Vagina (tissue), 2 donors: ENCODE measurements around the gene MMP23B. TPM values are rescaled to one million over a fixed set of nuclear protein-coding genes. Genes with fewer than 3 reads are reported as not detected.

Experiments
- DNase-seq, 2 donors: peaks; one replicate each; pipeline ENCODE4 v3.0.0-alpha.2; 2017; ENCODE audit errors: extremely low spot score in 2 of 2
- H3K27ac ChIP-seq: fragments of 200-600 bp; sonication (generic); one replicate; pipeline ENCODE4 v1.5.1; 2019
- H3K27me3 ChIP-seq: fragments of 200-600 bp; sonication (generic); one replicate; pipeline ENCODE4 v1.5.1; 2019
- H3K36me3 ChIP-seq, 2 donors: fragments of 200-600 bp; sonication (generic); one replicate each; pipeline ENCODE4 v1.5.1; 2017 to 2019
- H3K4me1 ChIP-seq: fragments of 200-600 bp; sonication (generic); one replicate; pipeline ENCODE4 v1.5.1; 2019
- H3K4me3 ChIP-seq, 2 donors: fragments of 200-600 bp; sonication (generic); 1 replicate in 1 of 2; 2 replicates in 1 of 2; pipeline ENCODE4 v1.5.1; 2016 to 2019
- H3K9me3 ChIP-seq: fragments of 200-600 bp; sonication (generic); one replicate; pipeline ENCODE4 v1.5.1; 2019
- POLR2A ChIP-seq, 2 donors: fragments of 450-650 bp; IDR thresholded peaks; one replicate each; pipeline ENCODE4 v1.6.1; 2017; ENCODE audit warnings: antibody characterized with exemption in 2 of 2, mild to moderate bottlenecking in 2 of 2, moderate library complexity in 2 of 2
- POLR2AphosphoS5 ChIP-seq, 2 donors: sonication (generic); formaldehyde crosslinking; IDR thresholded peaks; one replicate each; pipeline ENCODE4 v1.9.0; 2017; ENCODE audit warnings: antibody characterized with exemption in 2 of 2, mild to moderate bottlenecking in 2 of 2, low read depth in 1 of 2; ENCODE audit not compliant: insufficient read depth in 1 of 2
- intact Hi-C: fragments of 100-400 bp; cut with DNase I; formaldehyde crosslinking; loops from one replicate; pipeline ENCODE4 v1.15.1; 2023
- total RNA-seq: library from RNA; depleted of rRNA; stranded (reverse); fragments of >200 nt; gene quantifications from one replicate; pipeline ENCODE4 v1.2.3, GENCODE V29; 2016
- TF ChIP-seq, protein P1 (sequence below), 3 experiments: fragments of 450-650 bp in 2 of 3; fragments of 200-600 bp in 1 of 3; sonication (generic) in 1 of 3; IDR thresholded peaks; one replicate each; pipeline ENCODE4 v1.5.1; 2017 to 2019; ENCODE audit warnings: antibody characterized with exemption in 3 of 3, mild to moderate bottlenecking in 2 of 3, moderate library complexity in 2 of 3

MMP23B gene
- total RNA-seq, 1 donor from 2014 or later: 42.7 TPM

DNA sequence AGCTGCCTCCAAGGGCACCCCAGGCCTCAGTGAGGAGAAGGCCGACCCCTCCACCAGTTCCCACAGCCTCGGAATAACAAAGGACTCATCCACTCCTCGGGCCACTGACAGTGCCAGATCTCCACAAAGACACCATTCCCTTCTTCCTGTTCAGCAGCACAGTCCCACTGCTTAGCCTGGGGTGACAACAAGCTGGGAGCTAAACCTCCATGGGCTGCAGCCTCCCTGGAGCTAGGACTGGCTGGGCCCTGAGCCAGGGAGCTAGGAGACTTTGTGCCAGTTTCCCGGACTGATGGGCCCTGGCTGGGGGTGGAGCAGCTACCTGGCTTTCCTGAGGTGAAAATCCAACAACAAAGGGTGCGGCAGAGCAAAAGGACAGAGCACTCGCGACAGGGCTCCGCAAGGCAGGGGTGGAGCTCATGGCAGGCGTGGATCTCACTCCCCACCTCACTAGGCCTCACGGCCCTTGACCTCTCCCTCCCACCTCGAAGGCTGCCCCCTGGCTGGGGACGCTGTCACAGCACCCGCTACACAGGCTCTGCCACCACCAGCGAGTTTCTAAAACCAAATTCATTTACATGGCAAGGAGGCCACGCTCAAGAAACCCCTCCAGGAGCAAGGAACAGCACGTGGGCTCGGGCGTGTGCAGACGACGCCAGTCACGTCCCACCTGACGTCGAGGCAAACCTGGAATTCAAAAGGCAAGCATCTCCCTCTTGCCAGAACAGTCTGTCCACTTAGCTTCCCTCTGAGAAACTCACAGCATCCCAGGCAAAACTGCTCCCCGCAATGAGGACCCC lies 46.8 kb downstream of the MMP23B start:
- peaks cover 0 to 6% of the 10 kb centered on the region in 2 donors for H3K36me3 ChIP-seq
- no peak for TF ChIP-seq POLR2AphosphoS5 (IDR thresholded peaks at IDR 0.05; ENCODE audit: insufficient read depth in 1 of 2, low read depth in 1 of 2)
- no peak for TF ChIP-seq POLR2A (IDR thresholded peaks at IDR 0.05)
- TF ChIP-seq, protein P1, sequence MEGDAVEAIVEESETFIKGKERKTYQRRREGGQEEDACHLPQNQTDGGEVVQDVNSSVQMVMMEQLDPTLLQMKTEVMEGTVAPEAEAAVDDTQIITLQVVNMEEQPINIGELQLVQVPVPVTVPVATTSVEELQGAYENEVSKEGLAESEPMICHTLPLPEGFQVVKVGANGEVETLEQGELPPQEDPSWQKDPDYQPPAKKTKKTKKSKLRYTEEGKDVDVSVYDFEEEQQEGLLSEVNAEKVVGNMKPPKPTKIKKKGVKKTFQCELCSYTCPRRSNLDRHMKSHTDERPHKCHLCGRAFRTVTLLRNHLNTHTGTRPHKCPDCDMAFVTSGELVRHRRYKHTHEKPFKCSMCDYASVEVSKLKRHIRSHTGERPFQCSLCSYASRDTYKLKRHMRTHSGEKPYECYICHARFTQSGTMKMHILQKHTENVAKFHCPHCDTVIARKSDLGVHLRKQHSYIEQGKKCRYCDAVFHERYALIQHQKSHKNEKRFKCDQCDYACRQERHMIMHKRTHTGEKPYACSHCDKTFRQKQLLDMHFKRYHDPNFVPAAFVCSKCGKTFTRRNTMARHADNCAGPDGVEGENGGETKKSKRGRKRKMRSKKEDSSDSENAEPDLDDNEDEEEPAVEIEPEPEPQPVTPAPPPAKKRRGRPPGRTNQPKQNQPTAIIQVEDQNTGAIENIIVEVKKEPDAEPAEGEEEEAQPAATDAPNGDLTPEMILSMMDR (IDR thresholded peaks at IDR 0.05): no peak
- H3K27ac ChIP-seq: no peak overlapping the region
- peaks cover 25% of the 10 kb centered on the region for H3K4me1 ChIP-seq
- H3K27me3 ChIP-seq: no peaks in the 10 kb centered on the region
- no peak overlapping the region for H3K4me3 ChIP-seq
- intact Hi-C loops: no loop called here
- DNase-seq: no peak
- H3K9me3 ChIP-seq: no peaks in the 10 kb centered on the region

GRCh38 chr1:1680031-1680911 lies 48.3 kb downstream of the MMP23B start:
- intact Hi-C loops: no loop called here
- H3K36me3 ChIP-seq: peaks cover 0 to under 1% of the 10 kb centered on the region in 2 donors
- no peak overlapping the region for H3K4me3 ChIP-seq
- H3K9me3 ChIP-seq: no peaks in the 10 kb centered on the region
- H3K4me1 ChIP-seq: peaks cover 33% of the 10 kb centered on the region
- TF ChIP-seq, protein P1 (IDR thresholded peaks at IDR 0.05): no peak
- TF ChIP-seq POLR2A (IDR thresholded peaks at IDR 0.05) (no peak), POLR2AphosphoS5 (IDR thresholded peaks at IDR 0.05; ENCODE audit: insufficient read depth in 1 of 2, low read depth in 1 of 2) (no peak)
- no peaks in the 10 kb centered on the region for H3K27me3 ChIP-seq
- H3K27ac ChIP-seq: no peak overlapping the region
- no peak for DNase-seq

GRCh38 chr1:1680912-1681273 lies 48.9 kb downstream of the MMP23B start:
- intact Hi-C loops: no loop called here
- TF ChIP-seq POLR2A (IDR thresholded peaks at IDR 0.05): no peak
- TF ChIP-seq, protein P1 (IDR thresholded peaks at IDR 0.05): no peak
- TF ChIP-seq POLR2AphosphoS5 (IDR thresholded peaks at IDR 0.05; ENCODE audit: insufficient read depth in 1 of 2, low read depth in 1 of 2): no peak
- Histone ChIP-seq H3K36me3 (no peaks in the 10 kb centered on the region), H3K9me3 (no peaks in the 10 kb centered on the region), H3K27ac (no peak overlapping the region), H3K4me3 (no peak overlapping the region), H3K4me1 (peaks cover 39% of the 10 kb centered on the region), H3K27me3 (no peaks in the 10 kb centered on the region)
- no peak for DNase-seq

- no peak for DNase-seq
- intact Hi-C loops: no loop called here
- H3K27ac ChIP-seq: no peak overlapping the region
- H3K36me3 ChIP-seq: no peaks in the 10 kb centered on the region
- no peaks in the 10 kb centered on the region for H3K9me3 ChIP-seq
- no peaks in the 10 kb centered on the region for H3K27me3 ChIP-seq
- H3K4me1 ChIP-seq: peaks cover 58% of the 10 kb centered on the region
- no peak for TF ChIP-seq POLR2AphosphoS5 (IDR thresholded peaks at IDR 0.05; ENCODE audit: insufficient read depth in 1 of 2, low read depth in 1 of 2)
- no peak for TF ChIP-seq POLR2A (IDR thresholded peaks at IDR 0.05)
- TF ChIP-seq, protein P1 (IDR thresholded peaks at IDR 0.05): no peak
- H3K4me3 ChIP-seq: no peak overlapping the region
Measured at GRCh38 chr1:1683104-1683905, 51.3 kb downstream of the MMP23B start.

Other genes with a start within 250 kb of the MMP23B start
- 319 TPM for gene CCNL2, start 232.8 kb upstream of the MMP23B start, total RNA-seq
- 84.2 TPM for gene MRPL20, start 224.9 kb upstream of the MMP23B start, total RNA-seq
- 3.2 TPM for gene ANKRD65, start 210.9 kb upstream of the MMP23B start, total RNA-seq
- 35.8 TPM for gene VWA1, start 196.5 kb upstream of the MMP23B start, total RNA-seq
- gene ATAD3C, start 182.5 kb upstream of the MMP23B start, total RNA-seq: not detected
- gene ATAD3B, start 160.4 kb upstream of the MMP23B start, total RNA-seq: 17.7 TPM
- gene ATAD3A, start 120.0 kb upstream of the MMP23B start, total RNA-seq: 21.9 TPM
- gene TMEM240, start 91.5 kb upstream of the MMP23B start, total RNA-seq: 3.9 TPM
- 105 TPM for gene SSU72, start 57.3 kb upstream of the MMP23B start, total RNA-seq
- gene FNDC10, start 32.0 kb upstream of the MMP23B start, total RNA-seq: 6.1 TPM
- 66.8 TPM for gene MIB2, start 16.7 kb upstream of the MMP23B start, total RNA-seq
- gene CDK11B, start 26.8 kb downstream of the MMP23B start, total RNA-seq: 16.5 TPM
- gene SLC35E2B, start 60.6 kb downstream of the MMP23B start, total RNA-seq: 38.3 TPM
- 35.6 TPM for gene CDK11A, start 92.2 kb downstream of the MMP23B start, total RNA-seq
- 90.1 TPM for gene NADK, start 146.3 kb downstream of the MMP23B start, total RNA-seq